ENCODE results near the gene TAOK2. TPM values are rescaled to one million over a fixed set of nuclear protein-coding genes. Genes with fewer than 3 reads are reported as not detected.

The TAOK2 gene
- total RNA-seq, 4 donors from 2014 or later, result 15.9 to 31.0 (median 22.1) TPM

DNA sequence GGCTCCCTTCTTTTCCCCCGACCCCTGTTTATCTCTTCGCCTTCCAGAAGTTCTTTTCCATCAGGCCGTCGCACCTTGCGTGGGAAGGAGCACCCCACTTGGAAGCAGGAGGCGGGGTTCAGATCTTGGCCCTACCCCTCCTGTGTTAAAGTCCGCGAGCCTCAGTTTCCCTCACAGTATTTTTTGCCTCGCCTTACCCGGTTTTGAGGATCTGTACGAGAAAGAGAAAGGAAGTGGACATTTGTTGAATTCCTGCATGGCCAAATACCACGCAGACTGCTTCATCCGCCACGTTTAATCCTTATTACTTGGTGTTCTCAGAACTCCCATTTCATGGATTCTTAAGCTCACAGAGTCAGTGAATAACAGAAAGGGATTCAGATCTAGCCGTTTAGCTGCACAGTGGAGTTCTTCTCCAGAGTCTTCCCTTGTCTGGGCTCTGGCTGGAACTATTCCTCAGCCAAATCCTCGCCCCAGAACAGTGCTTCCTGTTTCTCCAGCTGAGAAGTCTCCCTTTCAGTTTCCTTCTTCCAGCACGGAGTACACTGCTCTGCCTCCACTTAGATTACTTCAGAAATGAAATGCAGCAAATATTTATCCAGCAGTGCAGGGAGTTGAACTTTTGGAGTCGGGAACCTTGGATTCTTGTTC lies 11.2 kb upstream of the TAOK2 start:
- DNase-seq, result no peak
- TF ChIP-seq POLR2A (IDR thresholded peaks at IDR 0.05), result no peak
- TF ChIP-seq, protein P1, sequence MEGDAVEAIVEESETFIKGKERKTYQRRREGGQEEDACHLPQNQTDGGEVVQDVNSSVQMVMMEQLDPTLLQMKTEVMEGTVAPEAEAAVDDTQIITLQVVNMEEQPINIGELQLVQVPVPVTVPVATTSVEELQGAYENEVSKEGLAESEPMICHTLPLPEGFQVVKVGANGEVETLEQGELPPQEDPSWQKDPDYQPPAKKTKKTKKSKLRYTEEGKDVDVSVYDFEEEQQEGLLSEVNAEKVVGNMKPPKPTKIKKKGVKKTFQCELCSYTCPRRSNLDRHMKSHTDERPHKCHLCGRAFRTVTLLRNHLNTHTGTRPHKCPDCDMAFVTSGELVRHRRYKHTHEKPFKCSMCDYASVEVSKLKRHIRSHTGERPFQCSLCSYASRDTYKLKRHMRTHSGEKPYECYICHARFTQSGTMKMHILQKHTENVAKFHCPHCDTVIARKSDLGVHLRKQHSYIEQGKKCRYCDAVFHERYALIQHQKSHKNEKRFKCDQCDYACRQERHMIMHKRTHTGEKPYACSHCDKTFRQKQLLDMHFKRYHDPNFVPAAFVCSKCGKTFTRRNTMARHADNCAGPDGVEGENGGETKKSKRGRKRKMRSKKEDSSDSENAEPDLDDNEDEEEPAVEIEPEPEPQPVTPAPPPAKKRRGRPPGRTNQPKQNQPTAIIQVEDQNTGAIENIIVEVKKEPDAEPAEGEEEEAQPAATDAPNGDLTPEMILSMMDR (IDR thresholded peaks at IDR 0.05 in 4 of 5, conservative IDR thresholded peaks at IDR 0.05 in 1 of 5), result no peak
- in situ Hi-C loops (cut with MboI; ENCODE audit: low sequenced_read_pairs in 4 of 4), result no loop called here

DNA sequence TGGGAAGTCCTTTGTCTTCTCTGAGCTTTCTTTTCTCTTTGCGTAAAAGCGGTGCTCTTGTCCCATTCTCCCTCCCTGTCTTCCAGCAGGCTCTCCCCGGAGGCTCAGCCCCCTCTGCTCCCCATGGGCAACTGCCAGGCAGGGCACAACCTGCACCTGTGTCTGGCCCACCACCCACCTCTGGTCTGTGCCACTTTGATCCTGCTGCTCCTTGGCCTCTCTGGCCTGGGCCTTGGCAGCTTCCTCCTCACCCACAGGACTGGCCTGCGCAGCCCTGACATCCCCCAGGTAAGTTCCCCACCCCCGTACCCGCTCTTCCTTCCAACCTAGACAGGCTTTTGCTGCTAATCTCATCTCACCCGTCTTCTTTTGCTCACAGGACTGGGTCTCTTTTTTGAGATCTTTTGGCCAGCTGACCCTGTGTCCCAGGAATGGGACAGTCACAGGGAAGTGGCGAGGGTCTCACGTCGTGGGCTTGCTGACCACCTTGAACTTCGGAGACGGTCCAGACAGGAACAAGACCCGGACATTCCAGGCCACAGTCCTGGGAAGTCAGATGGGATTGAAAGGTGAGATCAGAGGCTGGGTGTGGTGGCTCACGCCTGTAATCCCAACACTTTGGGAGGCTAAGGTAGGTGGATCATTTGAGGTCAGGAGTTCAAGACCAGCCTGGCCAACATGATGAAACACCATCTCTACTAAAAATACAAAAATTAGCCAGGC lies 10.5 kb upstream of the TAOK2 start:
- Histone ChIP-seq H3K36me3 (peaks cover 0 to 16% of the 10 kb centered on the region in 2 donors), H3K4me1 (peaks cover 6 to 12% of the 10 kb centered on the region in 2 donors), H3K4me3 (peak overlapping the region; percentile 67 to 95 (median 80)), H3K27me3 (no peaks in the 10 kb centered on the region), H3K9me3 (no peaks in the 10 kb centered on the region), H3K27ac (peak overlapping the region; percentile 74 to 94 (median 88))
- intact Hi-C loops (cut with DNase I; ENCODE audit: low total_unique reads), result loop anchor here (5.0 kb wide), 1 partner anchor 34 kb away; the partner anchor contains the start of genes HIRIP3 and INO80E
- in situ Hi-C loops (cut with MboI; ENCODE audit: low sequenced_read_pairs in 4 of 4), result no loop called here
- ATAC-seq, result no peak
- no peak for DNase-seq
- TF ChIP-seq, protein P1 (IDR thresholded peaks at IDR 0.05 in 4 of 5, conservative IDR thresholded peaks at IDR 0.05 in 1 of 5), result no peak
- TF ChIP-seq POLR2A (IDR thresholded peaks at IDR 0.05), result no peak

More for the DNA sequence above, 11.2 kb upstream of the TAOK2 start:
- intact Hi-C loops (cut with DNase I; ENCODE audit: low total_unique reads), result loop anchor here (5.0 kb wide), 1 partner anchor 35 kb away; the partner anchor contains the start of genes HIRIP3 and INO80E
- peak overlapping the region; percentile 74 to 94 (median 88) for H3K27ac ChIP-seq
- peak in 1 of 2 donors; percentile 28 for ATAC-seq
- H3K4me3 ChIP-seq, result peak overlapping the region; percentile 67 to 95 (median 80)
- no peaks in the 10 kb centered on the region for H3K9me3 ChIP-seq
- peaks cover 0 to 12% of the 10 kb centered on the region in 2 donors for H3K36me3 ChIP-seq
- H3K27me3 ChIP-seq, result no peaks in the 10 kb centered on the region
- H3K4me1 ChIP-seq, result peaks cover 6 to 12% of the 10 kb centered on the region in 2 donors

- H3K4me1 ChIP-seq, result peaks cover 0 to 3% of the 10 kb centered on the region in 2 donors
- H3K27ac ChIP-seq, result no peak overlapping the region
- DNase-seq (no peak), ATAC-seq (no peak)
- in situ Hi-C loops (cut with MboI; ENCODE audit: low sequenced_read_pairs in 4 of 4), result no loop called here
- intact Hi-C loops (cut with DNase I; ENCODE audit: low total_unique reads), result no loop called here
- H3K9me3 ChIP-seq, result no peaks in the 10 kb centered on the region
- H3K27me3 ChIP-seq, result no peaks in the 10 kb centered on the region
- TF ChIP-seq, protein P1 (IDR thresholded peaks at IDR 0.05 in 4 of 5, conservative IDR thresholded peaks at IDR 0.05 in 1 of 5), result no peak
- no peak for TF ChIP-seq POLR2A (IDR thresholded peaks at IDR 0.05)
- H3K36me3 ChIP-seq, result peaks cover 0 to 28% of the 10 kb centered on the region in 2 donors
- H3K4me3 ChIP-seq, result no peak overlapping the region
Observed at GRCh38 chr16:29968205-29968604, 5.5 kb upstream of the TAOK2 start.

DNA sequence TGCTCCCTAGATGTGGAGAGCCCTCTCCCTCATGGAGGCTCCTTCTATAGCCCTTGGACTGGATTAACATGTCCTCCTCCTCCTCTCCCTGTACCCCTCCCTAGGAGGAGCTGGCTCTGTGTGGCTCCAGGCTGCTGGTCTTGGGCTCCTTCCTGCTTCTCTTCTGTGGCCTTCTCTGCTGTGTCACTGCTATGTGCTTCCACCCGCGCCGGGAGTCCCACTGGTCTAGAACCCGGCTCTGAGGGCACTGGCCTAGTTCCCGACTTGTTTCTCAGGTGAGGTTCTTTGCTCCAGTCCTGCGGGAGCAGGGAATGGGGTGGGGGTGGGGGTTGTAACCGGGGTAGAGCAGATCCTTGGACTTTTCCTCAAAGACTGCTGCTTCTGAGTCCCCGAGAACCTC lies 2.4 kb upstream of the TAOK2 start:
- ATAC-seq, result no peak
- H3K27ac ChIP-seq, result no peak overlapping the region
- peaks cover 19 to 24% of the 10 kb centered on the region in 2 donors for H3K4me1 ChIP-seq
- TF ChIP-seq, protein P1 (IDR thresholded peaks at IDR 0.05 in 4 of 5, conservative IDR thresholded peaks at IDR 0.05 in 1 of 5), result no peak
- no peak for TF ChIP-seq POLR2A (IDR thresholded peaks at IDR 0.05)
- no peak for DNase-seq
- peaks cover 0 to 16% of the 10 kb centered on the region in 2 donors for H3K36me3 ChIP-seq
- H3K4me3 ChIP-seq, result no peak overlapping the region
- intact Hi-C loops (cut with DNase I; ENCODE audit: low total_unique reads) (no loop called here), in situ Hi-C loops (cut with MboI; ENCODE audit: low sequenced_read_pairs in 4 of 4) (loop anchor here in 1 of 4 donors (10.0 kb wide), 1 partner anchor 47 kb away; the partner anchor contains the start of gene KCTD13)
- no peaks in the 10 kb centered on the region for H3K9me3 ChIP-seq
- no peaks in the 10 kb centered on the region for H3K27me3 ChIP-seq

All from gastrocnemius medialis (tissue), 4 donors.